ENCODE data around the gene MBD3L3. TPM values are rescaled to one million over a fixed set of nuclear protein-coding genes. Genes with fewer than 3 reads are reported as not detected.

The MBD3L3 gene
- total RNA-seq, 6 experiments from 2014 or later: not detected

- intact Hi-C loops (cut with DNase I): no loop called here
- no peaks in the 10 kb centered on the region for H3K27me3 ChIP-seq
- H3K9me3 ChIP-seq: no peaks in the 10 kb centered on the region
- no peaks in the 10 kb centered on the region for H3K4me1 ChIP-seq
- DNase-seq (no peak), ATAC-seq (no peak)
- no peaks in the 10 kb centered on the region for H3K36me3 ChIP-seq
- 17% methylated on average over 9 of the region's 9 CpGs for WGBS (ENCODE audit: insufficient coverage, low coverage, low lambda C conversion rate, missing lambda C conversion rate)
- peak overlapping the region; percentile 84 to 94 (median 85) for H3K27ac ChIP-seq
- peak overlapping the region; percentile 55 to 75 (median 73) for H3K4me3 ChIP-seq
- TF ChIP-seq CTCF (IDR thresholded peaks at IDR 0.05) (no peak), POLR2A (IDR thresholded peaks at IDR 0.05) (no peak)
These were observed 41.1 kb upstream of the MBD3L3 start for GRCh38 chr19:7099597-7099921.

DNA sequence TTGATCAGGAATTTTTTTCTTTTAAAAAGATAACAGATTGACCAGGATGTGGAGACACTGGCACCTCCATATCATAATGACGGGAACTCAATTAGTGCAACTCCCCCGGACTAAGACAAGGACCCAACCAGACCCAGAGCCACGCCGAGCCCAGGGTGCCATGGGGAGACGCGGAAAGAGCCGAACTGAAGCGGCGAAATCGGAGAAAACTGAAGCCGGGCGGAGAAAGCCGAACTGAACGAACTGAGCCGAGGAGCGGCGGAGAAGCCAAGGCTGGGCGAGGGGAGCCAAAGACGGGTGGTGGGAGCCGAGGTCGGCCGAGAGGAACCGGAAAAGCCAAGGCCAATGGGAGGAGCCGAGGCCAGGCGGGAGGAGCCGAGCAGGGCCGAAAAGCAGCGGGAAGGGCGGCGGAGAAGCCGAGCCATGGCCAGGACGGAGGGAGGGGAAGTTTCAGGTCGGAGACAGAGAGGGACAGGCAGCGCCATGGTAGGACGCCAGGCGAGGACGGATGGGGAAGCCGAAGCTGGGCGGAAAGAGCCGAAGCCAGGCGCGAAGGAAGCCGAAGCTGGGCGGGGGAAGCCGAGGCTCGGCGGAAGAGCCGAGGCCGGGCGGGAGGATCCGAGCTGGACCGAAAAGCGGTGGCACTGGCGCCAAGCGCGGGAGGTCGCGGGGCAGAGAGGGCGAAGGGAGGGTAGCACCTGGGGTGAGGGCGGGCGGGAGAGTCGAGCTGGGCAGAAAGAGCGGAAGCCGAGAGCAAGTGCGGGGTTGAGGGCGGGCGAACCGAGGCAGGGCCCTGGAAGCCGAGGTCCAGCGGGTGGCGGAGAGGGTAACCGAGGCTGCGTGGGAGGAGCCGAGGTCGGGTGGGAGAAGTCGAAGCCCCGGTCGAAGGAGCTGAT lies 40.5 kb upstream of the MBD3L3 start:
- Histone ChIP-seq H3K27me3 (no peaks in the 10 kb centered on the region), H3K4me3 (peak overlapping the region; percentile 55 to 75 (median 73)), H3K9me3 (no peaks in the 10 kb centered on the region), H3K36me3 (no peaks in the 10 kb centered on the region), H3K4me1 (no peaks in the 10 kb centered on the region), H3K27ac (peak overlapping the region; percentile 84 to 94 (median 85))
- intact Hi-C loops (cut with DNase I): no loop called here
- ATAC-seq (peak; percentile 90 to 95 (median 94)), DNase-seq (peak; percentile 89 to 93 (median 91))
- WGBS (ENCODE audit: insufficient coverage, low coverage, low lambda C conversion rate, missing lambda C conversion rate): under 1% methylated on average over 74 of the region's 78 CpGs
- no peak for TF ChIP-seq CTCF (IDR thresholded peaks at IDR 0.05)
- TF ChIP-seq POLR2A (IDR thresholded peaks at IDR 0.05): peak; percentile 40

DNA sequence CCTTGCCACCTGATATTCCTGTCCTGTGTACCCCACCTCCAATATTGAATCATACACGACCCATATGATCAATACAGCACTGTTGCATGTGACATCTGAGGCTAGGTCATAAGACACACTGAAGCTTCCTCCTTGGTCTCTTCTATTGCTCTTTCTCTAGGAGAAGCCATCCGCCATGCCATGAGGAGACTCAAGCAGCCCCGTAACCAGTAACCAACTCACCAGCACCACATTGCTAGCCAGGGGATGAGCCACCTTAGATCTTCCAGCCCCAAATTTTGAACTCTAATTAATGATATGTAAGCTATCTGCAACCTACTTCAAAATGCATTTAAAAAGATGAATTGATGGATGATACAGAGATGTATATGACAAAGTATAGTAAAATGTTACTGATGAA lies 39.6 kb upstream of the MBD3L3 start:
- ATAC-seq: no peak
- no peak for DNase-seq
- H3K27me3 ChIP-seq: no peaks in the 10 kb centered on the region
- 100% methylated on average over 2 of the region's 3 CpGs for WGBS (ENCODE audit: insufficient coverage, low coverage, low lambda C conversion rate, missing lambda C conversion rate)
- intact Hi-C loops (cut with DNase I): no loop called here
- no peaks in the 10 kb centered on the region for H3K4me1 ChIP-seq
- no peak overlapping the region for H3K27ac ChIP-seq
- peak overlapping the region; percentile 55 to 75 (median 73) for H3K4me3 ChIP-seq
- H3K9me3 ChIP-seq: no peaks in the 10 kb centered on the region
- TF ChIP-seq POLR2A (IDR thresholded peaks at IDR 0.05): no peak
- TF ChIP-seq CTCF (IDR thresholded peaks at IDR 0.05): no peak
- no peaks in the 10 kb centered on the region for H3K36me3 ChIP-seq

GRCh38 chr19:7088999-7089398 lies 30.5 kb upstream of the MBD3L3 start:
- WGBS (ENCODE audit: insufficient coverage, low coverage, low lambda C conversion rate, missing lambda C conversion rate): 83% methylated on average over 6 of the region's 6 CpGs
- H3K36me3 ChIP-seq: peaks cover 0 to 10% (median under 1%) of the 10 kb centered on the region in 4 donors
- no peak for TF ChIP-seq CTCF (IDR thresholded peaks at IDR 0.05)
- TF ChIP-seq POLR2A (IDR thresholded peaks at IDR 0.05): no peak
- no peaks in the 10 kb centered on the region for H3K4me1 ChIP-seq
- H3K27ac ChIP-seq: no peak overlapping the region
- peaks cover 4 to 41% (median 20%) of the 10 kb centered on the region in 4 donors for H3K9me3 ChIP-seq
- no peak overlapping the region for H3K4me3 ChIP-seq
- no peak for DNase-seq
- intact Hi-C loops (cut with DNase I): no loop called here
- no peaks in the 10 kb centered on the region for H3K27me3 ChIP-seq
- ATAC-seq: no peak
